ENCODE measurements around the gene NRXN3.

NRXN3 gene

GRCh38 chr14:78664841-78665240, 494.7 kb downstream of the NRXN3 start:
- POLR2A ChIA-PET, result no interaction called here
- no peak overlapping the region for H3K4me3 ChIP-seq (ENCODE audit: control insufficient read depth in 1 of 7, extremely low read depth in 1 of 7, insufficient read depth in 4 of 7, low read depth in 2 of 7, low read length in 6 of 7)
- no CpG with 5 or more reads among the region's 1 CpG for WGBS (ENCODE audit: insufficient coverage)
- no peak overlapping the region for H3K27ac ChIP-seq (ENCODE audit: insufficient read depth in 1 of 2, low read depth in 1 of 2, low read length in 2 of 2, poor library complexity in 1 of 2, severe bottlenecking in 2 of 2)
- no peaks in the 10 kb centered on the region for H3K4me1 ChIP-seq (ENCODE audit: control extremely low read depth in 1 of 4, control insufficient read depth in 4 of 4, insufficient read depth in 4 of 4, low read length in 3 of 4)
- DNase-seq, result no peak
- H3K9me3 ChIP-seq (ENCODE audit: control extremely low read depth in 1 of 5, control insufficient read depth in 4 of 5, insufficient read depth in 2 of 5, low read depth in 1 of 5, low read length in 4 of 5), result no peaks in the 10 kb centered on the region
- H3K36me3 ChIP-seq (ENCODE audit: control insufficient read depth in 4 of 4, insufficient read depth in 4 of 4, low read length in 3 of 4), result no peaks in the 10 kb centered on the region
- CTCF ChIA-PET, result no interaction called here
- no peaks in the 10 kb centered on the region for H3K27me3 ChIP-seq (replicated peaks in 2 of 5; ENCODE audit: control insufficient read depth in 4 of 5, insufficient read depth in 5 of 5, low read length in 4 of 5)

DNA sequence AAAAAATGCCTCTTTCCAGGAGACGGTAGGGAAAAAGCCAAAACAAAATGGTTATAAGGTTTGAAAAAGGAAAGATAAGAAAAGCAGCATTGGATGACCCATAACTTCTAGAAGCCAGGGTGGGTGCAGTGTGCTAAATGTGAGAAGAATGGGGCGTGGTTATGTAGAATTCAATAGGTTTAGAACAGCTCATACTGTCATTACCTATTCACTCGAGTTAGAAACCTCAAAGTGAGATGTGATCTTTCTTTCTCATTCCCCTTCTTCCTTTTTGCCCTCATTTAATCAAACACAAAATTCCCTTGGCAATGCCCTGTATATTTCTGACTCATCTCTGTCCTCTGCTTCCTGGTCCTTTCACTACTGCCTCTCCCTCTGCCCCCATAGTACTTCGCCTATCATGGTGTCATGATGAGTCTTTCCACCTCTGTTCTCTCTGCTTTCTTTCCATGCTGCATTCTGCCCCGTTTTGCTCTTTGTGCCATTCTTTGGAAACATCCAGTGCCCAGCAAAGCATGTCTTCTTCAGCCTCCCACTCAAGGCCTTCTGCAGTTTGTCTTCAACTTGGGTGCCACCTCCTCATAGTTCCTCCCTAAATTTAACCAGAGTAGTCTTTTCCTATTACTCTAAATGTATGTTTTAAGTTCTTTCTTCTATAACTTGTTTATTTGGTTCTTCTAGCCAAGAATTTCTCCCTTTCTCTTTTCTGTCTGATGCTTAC, 496.3 kb downstream of the NRXN3 start:
- Histone ChIP-seq H3K27me3 (replicated peaks in 2 of 5; ENCODE audit: control insufficient read depth in 4 of 5, insufficient read depth in 5 of 5, low read length in 4 of 5) (no peaks in the 10 kb centered on the region), H3K4me1 (ENCODE audit: control extremely low read depth in 1 of 4, control insufficient read depth in 4 of 4, insufficient read depth in 4 of 4, low read length in 3 of 4) (no peaks in the 10 kb centered on the region), H3K9me3 (ENCODE audit: control extremely low read depth in 1 of 5, control insufficient read depth in 4 of 5, insufficient read depth in 2 of 5, low read depth in 1 of 5, low read length in 4 of 5) (no peaks in the 10 kb centered on the region), H3K36me3 (ENCODE audit: control insufficient read depth in 4 of 4, insufficient read depth in 4 of 4, low read length in 3 of 4) (no peaks in the 10 kb centered on the region), H3K4me3 (ENCODE audit: control insufficient read depth in 1 of 7, extremely low read depth in 1 of 7, insufficient read depth in 4 of 7, low read depth in 2 of 7, low read length in 6 of 7) (no peak overlapping the region), H3K27ac (ENCODE audit: insufficient read depth in 1 of 2, low read depth in 1 of 2, low read length in 2 of 2, poor library complexity in 1 of 2, severe bottlenecking in 2 of 2) (no peak overlapping the region)
- POLR2A ChIA-PET, result no interaction called here
- CTCF ChIA-PET, result no interaction called here
- 98% methylated on average over 3 of the region's 5 CpGs for WGBS (ENCODE audit: insufficient coverage)
- DNase-seq, result no peak

DNA sequence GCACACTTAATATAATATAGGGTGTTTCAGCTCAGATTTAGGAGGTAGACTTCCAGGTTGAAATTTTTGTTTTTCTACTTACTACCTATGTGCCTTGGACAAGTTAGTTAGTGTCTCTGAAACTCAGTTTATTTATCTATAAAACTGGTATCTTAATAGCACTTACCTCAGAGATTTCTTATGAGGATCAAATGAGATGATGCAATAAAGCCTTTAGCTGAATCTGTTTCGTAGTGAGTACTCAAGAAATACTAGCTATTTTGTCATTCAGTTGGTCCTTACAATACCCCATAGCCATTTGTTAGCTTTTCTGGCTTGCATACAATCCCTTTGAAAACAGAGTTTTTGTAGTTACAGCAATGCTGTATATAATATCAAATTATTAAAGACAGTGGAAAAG, 497.0 kb downstream of the NRXN3 start:
- DNase-seq, result no peak
- no peak overlapping the region for H3K27ac ChIP-seq (ENCODE audit: insufficient read depth in 1 of 2, low read depth in 1 of 2, low read length in 2 of 2, poor library complexity in 1 of 2, severe bottlenecking in 2 of 2)
- ChIA-PET CTCF (interaction anchor here (0.5 kb wide), 1 partner anchor 1520 kb away, joined by 3 read pairs; no protein-coding TSS in a partner anchor), POLR2A (no interaction called here)
- H3K36me3 ChIP-seq (ENCODE audit: control insufficient read depth in 4 of 4, insufficient read depth in 4 of 4, low read length in 3 of 4), result no peaks in the 10 kb centered on the region
- no peak overlapping the region for H3K4me3 ChIP-seq (ENCODE audit: control insufficient read depth in 1 of 7, extremely low read depth in 1 of 7, insufficient read depth in 4 of 7, low read depth in 2 of 7, low read length in 6 of 7)
- H3K4me1 ChIP-seq (ENCODE audit: control extremely low read depth in 1 of 4, control insufficient read depth in 4 of 4, insufficient read depth in 4 of 4, low read length in 3 of 4), result no peaks in the 10 kb centered on the region
- H3K9me3 ChIP-seq (ENCODE audit: control extremely low read depth in 1 of 5, control insufficient read depth in 4 of 5, insufficient read depth in 2 of 5, low read depth in 1 of 5, low read length in 4 of 5), result no peaks in the 10 kb centered on the region
- no peaks in the 10 kb centered on the region for H3K27me3 ChIP-seq (replicated peaks in 2 of 5; ENCODE audit: control insufficient read depth in 4 of 5, insufficient read depth in 5 of 5, low read length in 4 of 5)
- no CpG with 5 or more reads among the region's 1 CpG for WGBS (ENCODE audit: insufficient coverage)

DNA sequence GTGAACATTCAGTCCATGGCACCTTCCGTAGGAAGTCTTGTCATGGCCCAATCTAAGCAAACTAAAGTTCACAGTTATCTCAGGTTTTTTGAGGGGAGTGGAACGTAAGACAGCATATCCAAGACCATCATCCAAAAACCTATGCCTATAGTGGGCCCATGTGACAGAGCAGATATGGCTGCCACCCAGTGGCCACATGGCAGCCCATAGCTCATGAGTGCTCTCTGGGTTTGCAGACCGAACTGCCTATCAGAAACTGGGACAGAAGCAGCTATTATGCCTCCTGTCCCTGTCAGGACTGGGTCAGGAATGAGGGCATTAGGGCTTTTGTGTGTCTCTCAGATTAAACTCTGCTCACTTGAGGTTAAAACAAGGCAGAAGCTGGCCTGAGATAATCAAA, 503.7 kb downstream of the NRXN3 start:
- CTCF ChIA-PET, result no interaction called here
- POLR2A ChIA-PET, result no interaction called here
- no peak for DNase-seq
- H3K27ac ChIP-seq (ENCODE audit: insufficient read depth in 1 of 2, low read depth in 1 of 2, low read length in 2 of 2, poor library complexity in 1 of 2, severe bottlenecking in 2 of 2), result no peak overlapping the region
- 95% methylated on average over 3 of the region's 3 CpGs for WGBS (ENCODE audit: insufficient coverage)
- no peaks in the 10 kb centered on the region for H3K9me3 ChIP-seq (ENCODE audit: control extremely low read depth in 1 of 5, control insufficient read depth in 4 of 5, insufficient read depth in 2 of 5, low read depth in 1 of 5, low read length in 4 of 5)
- no peaks in the 10 kb centered on the region for H3K4me1 ChIP-seq (ENCODE audit: control extremely low read depth in 1 of 4, control insufficient read depth in 4 of 4, insufficient read depth in 4 of 4, low read length in 3 of 4)
- H3K27me3 ChIP-seq (replicated peaks in 2 of 5; ENCODE audit: control insufficient read depth in 4 of 5, insufficient read depth in 5 of 5, low read length in 4 of 5), result no peaks in the 10 kb centered on the region
- no peaks in the 10 kb centered on the region for H3K36me3 ChIP-seq (ENCODE audit: control insufficient read depth in 4 of 4, insufficient read depth in 4 of 4, low read length in 3 of 4)
- H3K4me3 ChIP-seq (ENCODE audit: control insufficient read depth in 1 of 7, extremely low read depth in 1 of 7, insufficient read depth in 4 of 7, low read depth in 2 of 7, low read length in 6 of 7), result no peak overlapping the region

DNA sequence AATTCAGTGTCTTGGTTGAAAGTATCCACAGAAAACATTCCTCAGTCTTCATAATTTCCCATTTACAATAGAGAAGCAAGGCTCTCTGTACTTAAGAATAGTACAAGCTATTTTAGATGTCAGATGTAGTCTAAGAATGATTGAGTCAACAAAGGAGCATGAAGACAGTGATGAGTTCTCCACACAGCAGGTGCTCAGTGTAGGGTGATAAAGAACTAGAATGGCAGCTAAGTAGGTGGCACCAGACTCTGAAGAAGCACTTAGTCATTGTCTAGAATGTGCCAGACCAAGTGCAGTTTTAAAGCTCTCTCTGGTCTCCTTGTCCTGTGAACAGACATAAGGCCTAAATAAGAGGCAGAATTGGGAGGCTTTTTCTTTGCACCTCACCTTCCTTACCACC, 504.6 kb downstream of the NRXN3 start:
- H3K27me3 ChIP-seq (replicated peaks in 2 of 5; ENCODE audit: control insufficient read depth in 4 of 5, insufficient read depth in 5 of 5, low read length in 4 of 5), result no peaks in the 10 kb centered on the region
- no peaks in the 10 kb centered on the region for H3K4me1 ChIP-seq (ENCODE audit: control extremely low read depth in 1 of 4, control insufficient read depth in 4 of 4, insufficient read depth in 4 of 4, low read length in 3 of 4)
- no peaks in the 10 kb centered on the region for H3K36me3 ChIP-seq (ENCODE audit: control insufficient read depth in 4 of 4, insufficient read depth in 4 of 4, low read length in 3 of 4)
- CTCF ChIA-PET, result interaction anchor here (1.2 kb wide), 1 partner anchor 19 kb away, joined by 3 read pairs; no protein-coding TSS in a partner anchor
- H3K4me3 ChIP-seq (ENCODE audit: control insufficient read depth in 1 of 7, extremely low read depth in 1 of 7, insufficient read depth in 4 of 7, low read depth in 2 of 7, low read length in 6 of 7), result no peak overlapping the region
- POLR2A ChIA-PET, result no interaction called here
- no peaks in the 10 kb centered on the region for H3K9me3 ChIP-seq (ENCODE audit: control extremely low read depth in 1 of 5, control insufficient read depth in 4 of 5, insufficient read depth in 2 of 5, low read depth in 1 of 5, low read length in 4 of 5)
- H3K27ac ChIP-seq (ENCODE audit: insufficient read depth in 1 of 2, low read depth in 1 of 2, low read length in 2 of 2, poor library complexity in 1 of 2, severe bottlenecking in 2 of 2), result no peak overlapping the region
- DNase-seq, result no peak

DNA sequence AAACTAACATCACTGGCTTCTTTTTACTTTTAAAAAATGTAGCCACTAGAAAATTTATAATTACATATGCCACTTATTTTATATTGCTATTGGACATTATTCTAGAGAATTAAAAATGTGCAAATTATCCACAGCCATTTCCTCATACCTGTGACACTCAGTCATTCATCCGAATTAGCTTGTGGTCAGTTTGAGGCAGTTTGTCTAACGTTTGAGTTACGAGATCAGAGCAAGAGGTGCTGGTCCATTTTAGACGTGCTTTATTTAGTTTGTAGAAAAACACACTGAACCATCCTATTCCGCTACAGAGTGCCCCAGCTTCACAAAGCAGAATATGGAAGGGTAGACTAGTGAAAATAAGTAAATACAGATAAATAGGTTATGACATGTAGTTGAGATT, 513.0 kb downstream of the NRXN3 start:
- Histone ChIP-seq H3K27ac (ENCODE audit: insufficient read depth in 1 of 2, low read depth in 1 of 2, low read length in 2 of 2, poor library complexity in 1 of 2, severe bottlenecking in 2 of 2) (no peak overlapping the region), H3K36me3 (ENCODE audit: control insufficient read depth in 4 of 4, insufficient read depth in 4 of 4, low read length in 3 of 4) (no peaks in the 10 kb centered on the region), H3K4me3 (ENCODE audit: control insufficient read depth in 1 of 7, extremely low read depth in 1 of 7, insufficient read depth in 4 of 7, low read depth in 2 of 7, low read length in 6 of 7) (no peak overlapping the region), H3K9me3 (ENCODE audit: control extremely low read depth in 1 of 5, control insufficient read depth in 4 of 5, insufficient read depth in 2 of 5, low read depth in 1 of 5, low read length in 4 of 5) (no peaks in the 10 kb centered on the region), H3K4me1 (ENCODE audit: control extremely low read depth in 1 of 4, control insufficient read depth in 4 of 4, insufficient read depth in 4 of 4, low read length in 3 of 4) (no peaks in the 10 kb centered on the region), H3K27me3 (replicated peaks in 2 of 5; ENCODE audit: control insufficient read depth in 4 of 5, insufficient read depth in 5 of 5, low read length in 4 of 5) (no peaks in the 10 kb centered on the region)
- WGBS (ENCODE audit: insufficient coverage), result 95% methylated on average over 3 of the region's 5 CpGs
- no peak for DNase-seq
- ChIA-PET POLR2A (no interaction called here), CTCF (no interaction called here)

DNA sequence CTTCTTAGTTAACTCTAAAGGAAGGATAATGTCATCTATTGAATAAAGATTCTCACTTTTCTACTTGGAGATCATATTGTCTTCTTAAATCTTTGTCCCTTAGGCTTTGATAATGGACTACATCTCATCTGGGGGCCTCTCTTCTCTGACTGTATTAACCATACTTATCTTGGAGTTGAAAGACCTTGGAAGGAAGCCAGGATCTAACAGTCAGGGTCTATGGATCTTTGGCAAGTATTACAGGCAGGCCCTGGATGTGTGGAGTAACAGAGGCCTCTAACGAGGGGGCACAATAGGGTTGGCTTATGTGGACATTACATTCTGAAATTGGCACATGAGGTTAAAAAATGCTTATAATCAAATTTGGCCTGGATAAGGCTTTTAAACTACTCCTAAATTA, 513.8 kb downstream of the NRXN3 start:
- Histone ChIP-seq H3K4me3 (ENCODE audit: control insufficient read depth in 1 of 7, extremely low read depth in 1 of 7, insufficient read depth in 4 of 7, low read depth in 2 of 7, low read length in 6 of 7) (no peak overlapping the region), H3K9me3 (ENCODE audit: control extremely low read depth in 1 of 5, control insufficient read depth in 4 of 5, insufficient read depth in 2 of 5, low read depth in 1 of 5, low read length in 4 of 5) (no peaks in the 10 kb centered on the region), H3K27me3 (replicated peaks in 2 of 5; ENCODE audit: control insufficient read depth in 4 of 5, insufficient read depth in 5 of 5, low read length in 4 of 5) (no peaks in the 10 kb centered on the region), H3K4me1 (ENCODE audit: control extremely low read depth in 1 of 4, control insufficient read depth in 4 of 4, insufficient read depth in 4 of 4, low read length in 3 of 4) (no peaks in the 10 kb centered on the region), H3K36me3 (ENCODE audit: control insufficient read depth in 4 of 4, insufficient read depth in 4 of 4, low read length in 3 of 4) (no peaks in the 10 kb centered on the region), H3K27ac (ENCODE audit: insufficient read depth in 1 of 2, low read depth in 1 of 2, low read length in 2 of 2, poor library complexity in 1 of 2, severe bottlenecking in 2 of 2) (no peak overlapping the region)
- ChIA-PET CTCF (interaction anchor here (1.0 kb wide), 1 partner anchor 87 kb away, joined by 3 read pairs; no protein-coding TSS in a partner anchor), POLR2A (no interaction called here)
- 100% methylated on average over 1 of the region's 1 CpG for WGBS (ENCODE audit: insufficient coverage)
- no peak for DNase-seq

All from common myeloid progenitor, CD34-positive (primary cell).